Measurements from ENCODE around the gene UBE2J2.
A peak's percentile ranks its signal among the peaks of the same experiment; 100 is the strongest.
"Not testable (repeated sequence)": the region's sequence is repeated elsewhere in the genome, so short reads cannot be mapped to it uniquely, and the experiment has no call there.

The UBE2J2 gene

GRCh38 chr1:1255611-1256010 lies 18.0 kb downstream of the UBE2J2 start:
- Histone ChIP-seq H3K4me2 (ENCODE audit: low read length) (no peak overlapping the region), H3K36me3 (ENCODE audit: insufficient read depth, low read length) (peaks cover 57% of the 10 kb centered on the region), H3K9ac (ENCODE audit: low read depth, low read length) (no peak overlapping the region), H3K4me1 (ENCODE audit: control insufficient read depth, insufficient read depth, low read length) (peaks cover 4% of the 10 kb centered on the region), H3K27me3 (ENCODE audit: control insufficient read depth, insufficient read depth, low read length) (no peaks in the 10 kb centered on the region), H3K4me3 (ENCODE audit: low read length) (no peak overlapping the region), H3K9me3 (replicated peaks; ENCODE audit: low read length) (no peaks in the 10 kb centered on the region)

GRCh38 chr1:1255078-1255477 lies 18.6 kb downstream of the UBE2J2 start:
- Histone ChIP-seq H3K4me3 (ENCODE audit: low read length) (no peak overlapping the region), H3K36me3 (ENCODE audit: insufficient read depth, low read length) (peaks cover 52% of the 10 kb centered on the region), H3K9ac (ENCODE audit: low read depth, low read length) (no peak overlapping the region)

GRCh38 chr1:1254667-1254998 lies 19.0 kb downstream of the UBE2J2 start:
- no peaks in the 10 kb centered on the region for H3K27me3 ChIP-seq (ENCODE audit: control insufficient read depth, insufficient read depth, low read length)
- no peak overlapping the region for H3K4me3 ChIP-seq (ENCODE audit: low read length)

More at GRCh38 chr1:1255078-1255477, 18.6 kb downstream of the UBE2J2 start:
- H3K4me2 ChIP-seq (ENCODE audit: low read length) = no peak overlapping the region
- H3K27me3 ChIP-seq (ENCODE audit: control insufficient read depth, insufficient read depth, low read length) = no peaks in the 10 kb centered on the region
- H3K4me1 ChIP-seq (ENCODE audit: control insufficient read depth, insufficient read depth, low read length) = peaks cover 4% of the 10 kb centered on the region
- H3K9me3 ChIP-seq (replicated peaks; ENCODE audit: low read length) = no peaks in the 10 kb centered on the region

GRCh38 chr1:1253972-1254666 lies 19.5 kb downstream of the UBE2J2 start:
- Histone ChIP-seq H3K9me3 (replicated peaks; ENCODE audit: low read length) (no peaks in the 10 kb centered on the region), H3K4me1 (ENCODE audit: control insufficient read depth, insufficient read depth, low read length) (peaks cover 4% of the 10 kb centered on the region), H3K27me3 (ENCODE audit: control insufficient read depth, insufficient read depth, low read length) (no peaks in the 10 kb centered on the region), H3K36me3 (ENCODE audit: insufficient read depth, low read length) (peaks cover 44% of the 10 kb centered on the region), H3K4me3 (ENCODE audit: low read length) (no peak overlapping the region), H3K9ac (ENCODE audit: low read depth, low read length) (no peak overlapping the region), H3K4me2 (ENCODE audit: low read length) (no peak overlapping the region)

More at GRCh38 chr1:1254667-1254998, 19.0 kb downstream of the UBE2J2 start:
- H3K9ac ChIP-seq (ENCODE audit: low read depth, low read length) = no peak overlapping the region
- H3K4me1 ChIP-seq (ENCODE audit: control insufficient read depth, insufficient read depth, low read length) = peaks cover 4% of the 10 kb centered on the region
- H3K4me2 ChIP-seq (ENCODE audit: low read length) = no peak overlapping the region
- no peaks in the 10 kb centered on the region for H3K9me3 ChIP-seq (replicated peaks; ENCODE audit: low read length)
- H3K36me3 ChIP-seq (ENCODE audit: insufficient read depth, low read length) = peaks cover 48% of the 10 kb centered on the region

- H3K9me3 ChIP-seq (replicated peaks; ENCODE audit: low read length) = no peaks in the 10 kb centered on the region
- H3K4me3 ChIP-seq (ENCODE audit: low read length) = no peak overlapping the region
- peaks cover under 1% of the 10 kb centered on the region for H3K4me1 ChIP-seq (ENCODE audit: control insufficient read depth, insufficient read depth, low read length)
- peaks cover 39% of the 10 kb centered on the region for H3K36me3 ChIP-seq (ENCODE audit: insufficient read depth, low read length)
- H3K9ac ChIP-seq (ENCODE audit: low read depth, low read length) = no peak overlapping the region
- no peak overlapping the region for H3K4me2 ChIP-seq (ENCODE audit: low read length)
- H3K27me3 ChIP-seq (ENCODE audit: control insufficient read depth, insufficient read depth, low read length) = no peaks in the 10 kb centered on the region
These were observed 20.3 kb downstream of the UBE2J2 start for GRCh38 chr1:1253314-1253713.

- H3K4me1 ChIP-seq (ENCODE audit: control insufficient read depth, insufficient read depth, low read length) = no peaks in the 10 kb centered on the region
- no peak overlapping the region for H3K4me3 ChIP-seq (ENCODE audit: low read length)
- no peaks in the 10 kb centered on the region for H3K9me3 ChIP-seq (replicated peaks; ENCODE audit: low read length)
- no peak overlapping the region for H3K4me2 ChIP-seq (ENCODE audit: low read length)
- no peaks in the 10 kb centered on the region for H3K27me3 ChIP-seq (ENCODE audit: control insufficient read depth, insufficient read depth, low read length)
- peaks cover 29% of the 10 kb centered on the region for H3K36me3 ChIP-seq (ENCODE audit: insufficient read depth, low read length)
- H3K9ac ChIP-seq (ENCODE audit: low read depth, low read length) = no peak overlapping the region
These were observed 22.8 kb downstream of the UBE2J2 start for GRCh38 chr1:1250786-1251284.

GRCh38 chr1:1248009-1248913 lies 25.4 kb downstream of the UBE2J2 start:
- H3K36me3 ChIP-seq (ENCODE audit: insufficient read depth, low read length); H3K4me1 ChIP-seq (ENCODE audit: control insufficient read depth, insufficient read depth, low read length); H3K4me2 ChIP-seq (ENCODE audit: low read length); H3K27me3 ChIP-seq (ENCODE audit: control insufficient read depth, insufficient read depth, low read length); H3K4me3 ChIP-seq (ENCODE audit: low read length); H3K9ac ChIP-seq (ENCODE audit: low read depth, low read length); H3K9me3 ChIP-seq (replicated peaks; ENCODE audit: low read length): not testable (repeated sequence)

GRCh38 chr1:1247341-1247913 lies 26.2 kb downstream of the UBE2J2 start:
- no peaks in the 10 kb centered on the region for H3K27me3 ChIP-seq (ENCODE audit: control insufficient read depth, insufficient read depth, low read length)
- H3K9me3 ChIP-seq (replicated peaks; ENCODE audit: low read length) = no peaks in the 10 kb centered on the region
- H3K9ac ChIP-seq (ENCODE audit: low read depth, low read length) = no peak overlapping the region
- H3K4me3 ChIP-seq (ENCODE audit: low read length) = no peak overlapping the region
- peaks cover 4% of the 10 kb centered on the region for H3K36me3 ChIP-seq (ENCODE audit: insufficient read depth, low read length)
- H3K4me2 ChIP-seq (ENCODE audit: low read length) = no peak overlapping the region
- H3K4me1 ChIP-seq (ENCODE audit: control insufficient read depth, insufficient read depth, low read length) = no peaks in the 10 kb centered on the region

GRCh38 chr1:1246577-1247340 lies 26.9 kb downstream of the UBE2J2 start, which contains the start of gene C1QTNF12:
Gene C1QTNF12 (minus strand): TSS chr1:1246722. CDS start chr1:1246690, 32 bp downstream.
- Histone ChIP-seq H3K9ac (ENCODE audit: low read depth, low read length) (no peak within 1 kb of the TSS), H3K4me3 (ENCODE audit: low read length) (no peak within 1 kb of the TSS), H3K4me1 (ENCODE audit: control insufficient read depth, insufficient read depth, low read length) (no peaks in the 10 kb centered on the region), H3K36me3 (ENCODE audit: insufficient read depth, low read length) (peaks cover 3% of the 10 kb centered on the region), H3K9me3 (replicated peaks; ENCODE audit: low read length) (no peaks in the 10 kb centered on the region), H3K27me3 (ENCODE audit: control insufficient read depth, insufficient read depth, low read length) (no peaks in the 10 kb centered on the region), H3K4me2 (ENCODE audit: low read length) (peak within 1 kb of the TSS; percentile 20)

GRCh38 chr1:1245817-1246576 lies 27.7 kb downstream of the UBE2J2 start:
- Histone ChIP-seq H3K4me3 (ENCODE audit: low read length) (no peak overlapping the region), H3K36me3 (ENCODE audit: insufficient read depth, low read length) (peaks cover 1% of the 10 kb centered on the region), H3K4me1 (ENCODE audit: control insufficient read depth, insufficient read depth, low read length) (no peaks in the 10 kb centered on the region), H3K4me2 (ENCODE audit: low read length) (no peak overlapping the region), H3K27me3 (ENCODE audit: control insufficient read depth, insufficient read depth, low read length) (no peaks in the 10 kb centered on the region), H3K9ac (ENCODE audit: low read depth, low read length) (no peak overlapping the region), H3K9me3 (replicated peaks; ENCODE audit: low read length) (no peaks in the 10 kb centered on the region)

Data from skeletal muscle satellite cell (primary cell).